Left hindlimb (tissue), 1 donor: ENCODE measurements around the gene PXDN.
"Not testable (repeated sequence)": the region's sequence is repeated elsewhere in the genome, so short reads cannot be mapped to it uniquely, and the experiment has no call there.

ENCODE experiments used
- DNase-seq: peaks from one replicate; pipeline ENCODE4 v3.0.0-alpha.2; 2018

PXDN gene

GRCh38 chr2:1739961-1740715 is 4.2 kb downstream of the PXDN start:
- peak; percentile 25 for DNase-seq

DNA sequence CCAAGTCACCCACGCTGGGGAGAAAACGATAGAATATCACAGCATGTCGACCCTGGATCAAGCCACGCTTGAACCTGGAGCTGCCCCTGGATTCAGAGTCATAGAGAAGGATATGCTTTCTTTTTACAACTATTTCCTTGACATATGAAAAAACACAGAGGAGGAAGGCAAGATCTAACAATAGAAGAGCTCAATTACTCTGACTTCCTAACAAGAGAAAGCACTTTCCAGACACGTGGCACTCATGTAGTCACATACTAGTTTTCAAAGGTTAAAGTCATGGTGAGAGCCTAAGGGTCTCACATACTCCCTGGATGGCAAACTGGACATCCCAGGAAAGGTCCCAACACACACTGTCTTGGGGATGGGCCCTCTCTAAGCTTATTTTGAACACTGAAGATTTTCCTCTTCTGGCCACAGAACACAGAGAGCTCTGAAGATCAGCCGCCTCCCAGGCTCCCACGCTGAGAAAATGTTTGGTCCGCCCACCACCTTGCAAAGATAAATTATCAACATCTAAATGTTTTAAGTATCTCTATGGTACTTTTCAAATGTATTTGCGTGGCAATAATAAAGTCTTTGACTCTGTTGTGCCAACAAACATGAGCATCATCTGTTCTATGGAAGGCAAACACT is 4.9 kb downstream of the PXDN start:
- DNase-seq = peak; percentile 13

- DNase-seq = peak; percentile 9
Observed at GRCh38 chr2:1738646-1739302, 5.5 kb downstream of the PXDN start.

DNA sequence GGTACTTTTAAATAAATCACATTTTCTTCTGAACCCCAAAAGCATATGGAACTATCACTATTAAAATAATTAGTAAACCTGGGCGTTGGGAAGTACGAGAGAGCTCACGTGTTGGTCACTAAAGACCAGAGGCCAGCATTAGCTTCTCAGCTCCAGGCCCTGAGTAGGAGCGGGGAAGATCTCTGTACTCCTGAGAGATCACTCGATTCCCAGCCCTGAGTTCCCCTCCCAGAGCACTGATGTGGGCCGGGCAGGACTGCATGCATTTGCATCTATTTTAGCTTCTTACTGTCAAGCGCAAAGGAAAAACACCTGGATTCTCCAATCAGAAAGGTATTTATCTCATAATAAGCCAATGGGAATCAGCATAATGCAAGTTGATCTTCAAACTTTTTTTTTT is 6.2 kb downstream of the PXDN start:
- DNase-seq = peak; percentile 17

GRCh38 chr2:1736997-1737480 is 7.3 kb downstream of the PXDN start:
- peak; percentile 8 for DNase-seq

GRCh38 chr2:1736045-1736444 is 8.3 kb downstream of the PXDN start:
- DNase-seq = peak; percentile 6

DNA sequence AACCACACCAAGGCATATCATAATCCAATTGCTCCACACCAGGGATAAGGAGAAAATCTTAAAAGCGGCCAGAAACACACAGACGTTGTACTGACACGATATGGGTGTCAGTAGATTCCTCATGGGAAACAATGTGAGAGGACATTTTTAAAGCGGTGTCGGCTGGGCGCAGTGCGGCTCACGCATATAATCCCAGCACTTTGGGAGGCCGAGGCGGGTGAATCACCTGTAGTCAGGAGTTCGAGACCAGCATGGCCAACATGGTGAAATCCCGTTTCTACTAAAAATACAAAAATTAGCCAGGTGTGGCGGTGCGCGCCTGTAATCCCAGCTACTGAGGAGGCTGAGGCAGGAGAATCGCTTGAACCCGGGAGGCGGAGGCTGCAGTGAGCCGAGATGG is 11.0 kb downstream of the PXDN start:
- DNase-seq = peak; percentile 4

DNA sequence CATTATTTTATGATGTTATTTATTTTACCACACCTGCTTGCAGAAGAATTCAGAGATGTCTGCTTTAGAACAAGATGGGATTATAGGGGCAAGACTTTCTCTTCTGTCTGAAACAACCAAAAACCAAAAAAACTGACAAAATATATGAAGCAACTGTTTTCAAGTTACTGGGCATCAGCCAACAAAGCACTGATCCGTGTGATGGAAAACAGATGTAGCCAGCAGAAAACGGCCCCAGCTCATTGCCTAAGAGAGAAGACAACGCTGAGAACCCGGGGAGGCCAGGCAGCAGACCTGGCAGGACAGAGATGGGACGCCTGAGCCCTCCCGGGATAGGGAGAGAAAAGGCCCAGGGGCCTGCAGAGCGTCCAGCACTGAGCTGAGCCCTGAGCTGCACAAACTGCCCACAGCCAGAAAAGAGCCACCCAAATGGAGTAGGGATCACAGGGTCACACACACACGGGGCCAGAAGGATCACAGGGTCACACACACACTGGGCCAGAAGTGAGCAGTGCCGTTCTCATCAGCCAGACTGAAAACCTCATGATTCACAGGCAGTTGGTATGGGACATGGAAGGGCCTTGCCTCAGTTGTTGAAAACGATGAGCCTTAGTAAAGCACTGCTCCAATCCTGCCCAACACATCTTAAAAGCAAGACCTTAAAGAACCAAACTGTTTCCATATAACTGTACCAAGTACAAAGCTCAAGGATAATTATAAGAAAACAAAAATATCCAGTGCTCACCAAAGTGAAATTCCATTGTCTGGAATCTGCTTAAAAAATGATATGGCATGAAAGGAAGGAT is 12.1 kb downstream of the PXDN start:
- peak; percentile 80 for DNase-seq

GRCh38 chr2:1731447-1731962 is 12.8 kb downstream of the PXDN start:
- peak; percentile 39 for DNase-seq

DNA sequence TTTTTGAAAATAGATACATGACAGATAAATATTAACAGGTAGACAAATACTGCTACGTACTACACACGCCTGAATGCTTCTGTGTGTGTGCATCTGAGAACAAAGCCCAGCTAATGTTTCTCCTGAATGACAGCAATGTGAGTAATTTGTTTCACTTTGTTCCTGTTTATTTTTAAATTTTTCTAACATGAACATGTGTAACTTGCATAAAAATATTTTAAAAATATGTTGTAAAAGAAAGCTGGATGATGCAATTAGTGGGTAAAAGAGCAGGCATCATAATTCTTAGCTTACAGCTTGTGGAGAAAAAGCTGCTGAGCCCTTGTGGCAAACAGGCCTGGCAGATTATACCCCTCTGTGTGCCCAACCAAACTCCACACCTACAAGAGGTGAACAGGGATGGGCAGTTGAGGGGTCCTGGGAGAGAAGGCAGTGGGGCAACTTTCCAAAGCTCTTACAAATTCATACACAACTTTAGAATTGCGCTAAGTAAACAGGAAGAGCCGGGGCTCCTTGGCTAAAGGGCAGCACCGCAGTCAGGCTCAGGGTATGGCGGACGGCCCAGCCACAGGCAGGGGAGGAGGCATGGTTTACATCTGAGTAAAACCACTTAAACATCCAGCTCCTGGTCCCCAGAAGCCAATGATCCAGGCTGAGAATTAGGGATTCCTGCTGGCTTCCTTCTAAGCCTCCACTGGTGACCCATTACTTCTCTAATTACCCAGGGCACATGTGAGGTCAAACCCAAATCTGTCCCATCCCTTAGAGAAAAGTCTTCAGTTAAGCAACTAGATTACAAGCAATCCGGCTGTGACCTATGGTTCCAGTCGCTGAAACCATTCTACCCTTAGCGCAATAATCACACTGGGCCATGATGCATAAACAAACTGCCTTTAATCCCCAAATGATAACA is 14.0 kb downstream of the PXDN start:
- DNase-seq = peak; percentile 73

DNA sequence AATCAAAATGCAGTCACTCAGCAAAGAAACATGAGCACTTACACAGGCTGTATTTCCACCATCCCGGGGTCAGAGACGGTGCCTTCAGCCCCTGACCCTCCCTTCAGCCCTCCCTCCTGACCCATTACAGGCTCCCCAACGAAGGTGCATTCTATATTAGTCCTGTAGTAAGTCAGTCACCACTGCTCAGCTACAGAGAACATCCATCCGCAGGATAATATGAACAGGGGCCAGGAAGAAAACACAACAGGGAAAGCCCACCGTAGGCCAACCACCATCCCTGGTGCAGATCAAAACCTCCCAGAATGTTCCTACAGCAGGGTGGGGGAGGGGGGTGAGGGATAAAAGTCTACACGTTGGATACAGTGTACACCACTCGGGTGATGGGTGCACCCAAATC is 15.1 kb downstream of the PXDN start:
- DNase-seq = no peak

GRCh38 chr2:1728821-1729220 is 15.5 kb downstream of the PXDN start:
- no peak for DNase-seq

DNA sequence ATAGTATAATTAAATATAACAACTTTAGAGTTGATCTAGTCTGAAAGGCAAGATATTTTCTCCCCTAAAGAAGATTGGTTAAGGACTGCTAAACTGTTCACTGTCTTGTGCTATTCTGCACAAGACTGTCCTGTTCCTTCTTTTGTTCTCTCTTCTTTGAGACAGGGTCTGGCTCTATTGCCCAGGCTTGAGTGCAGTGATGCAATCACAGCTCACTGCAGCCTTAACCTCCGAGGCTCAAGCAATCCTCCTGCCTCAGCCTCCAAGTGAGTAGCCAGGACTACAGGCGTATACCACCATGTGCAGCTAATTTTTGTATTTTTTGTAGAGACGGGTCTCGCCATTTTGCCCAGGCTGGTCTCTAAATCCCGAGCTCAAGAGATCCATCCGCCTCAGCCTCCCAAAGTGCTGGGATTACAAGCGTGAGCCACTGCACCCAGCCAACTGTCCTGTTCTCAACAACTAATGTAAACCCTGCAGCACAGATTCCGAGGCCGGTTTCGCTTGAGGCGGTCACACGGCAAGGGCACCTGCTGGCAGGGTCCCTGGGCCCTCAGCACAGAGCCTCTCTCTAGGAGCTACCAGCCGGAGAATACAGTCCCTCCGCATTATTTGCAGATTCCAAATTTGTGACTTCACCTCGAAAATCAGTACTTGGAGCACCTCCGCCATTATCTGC is 16.4 kb downstream of the PXDN start:
- DNase-seq = peak; percentile 8

DNA sequence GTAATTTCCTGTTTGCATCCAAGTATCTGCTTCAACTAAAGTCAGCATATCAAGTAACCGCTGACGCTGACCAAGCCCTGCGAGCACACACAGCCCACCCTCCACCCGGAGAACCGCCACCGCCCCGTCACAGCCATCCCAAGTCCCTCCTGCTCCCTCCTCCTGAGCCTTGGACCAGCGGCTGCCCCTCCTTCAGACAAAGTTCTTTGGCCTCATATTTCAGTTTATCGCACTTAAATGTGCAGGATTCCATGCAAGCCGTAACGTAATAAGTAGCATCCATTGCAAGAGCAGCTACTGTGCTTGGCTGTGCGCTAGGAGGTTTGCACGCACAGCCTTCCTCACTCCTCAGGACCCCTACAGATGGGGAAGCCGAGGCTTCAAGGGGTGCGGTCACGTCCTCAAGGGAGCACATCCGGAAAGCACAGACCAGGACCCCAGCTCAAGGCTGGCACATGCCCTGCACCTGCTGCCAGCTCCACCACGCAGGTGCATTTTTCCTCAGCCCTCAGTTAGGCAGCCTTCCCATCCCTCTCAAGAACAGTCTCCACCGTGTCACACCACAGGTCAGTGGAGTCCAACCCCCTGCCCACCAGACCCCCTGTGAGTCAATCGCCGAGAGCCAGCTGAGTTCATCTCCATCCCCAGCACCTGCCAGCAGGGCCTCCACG is 17.1 kb downstream of the PXDN start:
- peak; percentile 64 for DNase-seq

DNA sequence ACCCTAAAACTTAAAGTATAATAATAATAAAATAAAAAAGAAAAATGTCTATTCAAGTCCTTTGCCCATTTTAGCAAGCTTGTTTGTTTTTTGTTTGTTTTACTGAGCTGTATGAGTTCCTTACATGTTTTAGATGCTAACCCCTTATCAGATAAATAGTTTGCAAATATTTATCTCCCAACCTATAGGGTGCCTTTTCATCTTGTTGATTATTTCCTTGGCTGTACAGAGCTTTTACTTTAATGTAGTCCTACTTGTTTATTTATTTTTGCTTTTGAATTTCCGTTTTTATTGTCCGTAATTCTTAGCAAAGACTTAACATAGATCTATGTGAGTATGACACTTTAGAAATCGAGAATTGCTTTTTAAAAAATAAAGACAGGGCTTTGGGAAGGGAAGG is 17.8 kb downstream of the PXDN start:
- no peak for DNase-seq

GRCh38 chr2:1724351-1724750 is 20.0 kb downstream of the PXDN start:
- not testable (repeated sequence) for DNase-seq

DNA sequence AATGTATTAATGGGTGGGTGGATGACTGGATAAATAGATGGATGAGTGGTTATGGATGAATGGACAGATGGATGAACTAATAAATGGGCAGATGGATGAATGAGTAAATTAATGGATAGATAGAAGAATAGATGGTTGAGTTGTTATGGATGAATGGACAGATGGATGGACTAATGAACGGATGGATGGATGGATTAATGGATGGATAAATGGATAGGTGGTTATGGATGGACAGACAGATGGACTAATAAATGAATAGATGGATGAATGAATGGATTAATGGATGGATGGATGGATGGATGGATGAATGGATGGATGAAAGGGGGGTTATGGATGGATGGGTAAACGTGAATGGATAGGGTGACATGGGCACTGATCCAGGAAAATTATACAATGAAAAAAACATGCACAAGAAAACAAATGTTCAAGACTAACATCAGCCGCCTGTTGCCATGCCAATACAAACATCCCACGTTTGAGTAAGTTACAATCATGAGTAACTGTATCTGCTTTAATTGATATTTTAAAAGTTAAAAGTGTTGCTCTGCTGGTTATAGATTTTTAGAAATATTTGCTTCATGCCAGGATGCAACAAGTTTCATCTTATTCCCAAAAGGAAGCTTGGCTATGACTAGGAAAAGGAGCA is 20.8 kb downstream of the PXDN start:
- no peak for DNase-seq

- no peak for DNase-seq
Observed at GRCh38 chr2:1722692-1723091, 21.6 kb downstream of the PXDN start.

GRCh38 chr2:1721706-1722646 is 22.3 kb downstream of the PXDN start:
- no peak for DNase-seq
